Measurements from ENCODE around the gene CRADD. TPM values are rescaled to one million over a fixed set of nuclear protein-coding genes. Genes with fewer than 3 reads are reported as not detected.

Gene CRADD
- total RNA-seq, 2 experiments from 2014 or later: 7.0 to 11.3 TPM

DNA sequence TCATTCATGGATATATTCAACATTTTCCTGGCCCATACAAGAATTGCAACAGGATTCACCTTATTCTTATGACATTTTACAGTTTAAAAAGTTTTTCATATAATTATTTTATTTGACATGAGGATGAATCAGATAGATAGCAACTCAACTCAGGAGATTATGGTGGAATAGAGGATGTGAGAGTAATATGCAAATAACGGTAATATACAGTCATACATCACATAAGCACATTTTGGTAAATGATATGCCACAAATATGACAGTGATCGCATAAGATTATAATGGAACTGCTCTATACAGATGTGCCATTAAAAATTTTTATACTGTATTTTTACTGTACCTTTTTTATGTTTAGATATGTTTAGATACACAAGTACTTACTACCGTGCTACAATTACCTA is 24.1 kb upstream of the CRADD start:
- POLR2A ChIA-PET: interaction anchor here (1.5 kb wide), 1 partner anchor 24 kb away, joined by 4 read pairs; the partner anchor contains the start of gene CRADD
- H3K4me1 Mint-ChIP-seq (ENCODE audit: low read depth): no peaks in the 10 kb centered on the region
- H3K4me3 Mint-ChIP-seq: no peak overlapping the region
- TF ChIP-seq, protein P1, sequence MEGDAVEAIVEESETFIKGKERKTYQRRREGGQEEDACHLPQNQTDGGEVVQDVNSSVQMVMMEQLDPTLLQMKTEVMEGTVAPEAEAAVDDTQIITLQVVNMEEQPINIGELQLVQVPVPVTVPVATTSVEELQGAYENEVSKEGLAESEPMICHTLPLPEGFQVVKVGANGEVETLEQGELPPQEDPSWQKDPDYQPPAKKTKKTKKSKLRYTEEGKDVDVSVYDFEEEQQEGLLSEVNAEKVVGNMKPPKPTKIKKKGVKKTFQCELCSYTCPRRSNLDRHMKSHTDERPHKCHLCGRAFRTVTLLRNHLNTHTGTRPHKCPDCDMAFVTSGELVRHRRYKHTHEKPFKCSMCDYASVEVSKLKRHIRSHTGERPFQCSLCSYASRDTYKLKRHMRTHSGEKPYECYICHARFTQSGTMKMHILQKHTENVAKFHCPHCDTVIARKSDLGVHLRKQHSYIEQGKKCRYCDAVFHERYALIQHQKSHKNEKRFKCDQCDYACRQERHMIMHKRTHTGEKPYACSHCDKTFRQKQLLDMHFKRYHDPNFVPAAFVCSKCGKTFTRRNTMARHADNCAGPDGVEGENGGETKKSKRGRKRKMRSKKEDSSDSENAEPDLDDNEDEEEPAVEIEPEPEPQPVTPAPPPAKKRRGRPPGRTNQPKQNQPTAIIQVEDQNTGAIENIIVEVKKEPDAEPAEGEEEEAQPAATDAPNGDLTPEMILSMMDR (IDR thresholded peaks at IDR 0.05): no peak
- no peak overlapping the region for H3K27ac Mint-ChIP-seq
- H3K36me3 Mint-ChIP-seq (ENCODE audit: low read depth): no peaks in the 10 kb centered on the region
- CTCF ChIA-PET: no interaction called here
- no peaks in the 10 kb centered on the region for H3K9me3 Mint-ChIP-seq
- no peak for DNase-seq
- intact Hi-C loops (cut with micrococcal nuclease): no loop called here
- ATAC-seq: no peak
- H3K27me3 Mint-ChIP-seq: peaks cover 2% of the 10 kb centered on the region

DNA sequence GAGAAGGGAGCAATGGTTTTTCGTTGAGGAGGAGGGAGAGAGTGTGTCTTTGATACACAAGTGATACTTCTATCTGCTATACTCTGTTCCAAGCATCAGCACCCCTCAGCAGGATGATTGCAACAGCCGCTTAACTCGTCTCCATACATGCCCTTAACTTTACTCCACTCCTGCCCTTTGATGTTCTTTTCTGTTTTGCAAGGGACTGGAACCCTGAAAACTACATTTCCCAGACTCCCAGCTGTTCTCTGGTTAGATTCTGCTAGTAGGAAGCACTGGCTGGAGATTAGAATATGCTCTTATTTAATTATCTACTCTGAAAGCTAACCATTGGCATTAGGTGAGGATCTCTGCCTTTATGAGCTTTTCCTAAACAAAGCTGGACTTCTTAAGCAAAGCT is 23.5 kb upstream of the CRADD start:
- H3K4me3 Mint-ChIP-seq: no peak overlapping the region
- intact Hi-C loops (cut with micrococcal nuclease): no loop called here
- H3K27me3 Mint-ChIP-seq: peaks cover 2% of the 10 kb centered on the region
- no peaks in the 10 kb centered on the region for H3K4me1 Mint-ChIP-seq (ENCODE audit: low read depth)
- no peak overlapping the region for H3K27ac Mint-ChIP-seq
- ATAC-seq: no peak
- TF ChIP-seq, protein P1 (IDR thresholded peaks at IDR 0.05): no peak
- ChIA-PET POLR2A (interaction anchor here (1.5 kb wide), 1 partner anchor 23 kb away, joined by 4 read pairs; the partner anchor contains the start of gene CRADD), CTCF (no interaction called here)
- H3K36me3 Mint-ChIP-seq (ENCODE audit: low read depth): no peaks in the 10 kb centered on the region
- no peaks in the 10 kb centered on the region for H3K9me3 Mint-ChIP-seq
- DNase-seq: no peak

DNA sequence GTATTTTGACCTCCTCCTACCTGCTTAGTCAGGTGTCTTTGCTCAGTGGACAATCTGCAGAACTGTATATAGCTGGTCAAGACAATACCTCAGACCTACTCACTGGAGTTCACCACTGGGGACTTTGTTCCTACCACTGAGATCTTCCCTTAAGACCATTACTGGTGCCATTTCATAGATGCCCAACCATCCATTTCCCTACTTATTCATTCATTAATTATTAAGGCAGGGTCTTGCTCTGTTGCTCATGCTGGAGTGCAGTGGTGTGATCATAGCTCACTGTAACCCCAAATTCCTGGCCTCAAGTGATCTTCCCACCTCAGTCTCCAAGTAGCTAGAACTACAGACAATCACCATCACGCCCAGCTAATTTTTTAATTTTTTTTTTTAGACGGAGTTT is 22.8 kb upstream of the CRADD start:
- Mint-ChIP-seq H3K9me3 (no peaks in the 10 kb centered on the region), H3K27ac (no peak overlapping the region), H3K4me1 (ENCODE audit: low read depth) (no peaks in the 10 kb centered on the region), H3K4me3 (no peak overlapping the region), H3K36me3 (ENCODE audit: low read depth) (no peaks in the 10 kb centered on the region), H3K27me3 (peaks cover 2% of the 10 kb centered on the region)
- ATAC-seq: no peak
- intact Hi-C loops (cut with micrococcal nuclease): no loop called here
- ChIA-PET CTCF (interaction anchor here (1.3 kb wide), 1 partner anchor 8 kb away, joined by 3 read pairs; no protein-coding TSS in a partner anchor), POLR2A (interaction anchor here (1.4 to 1.5 kb wide), 2 partner anchors 22 to 82 kb away, joined by 3 to 4 read pairs; partner anchors contain the start of genes CRADD and SOCS2)
- DNase-seq: no peak
- TF ChIP-seq, protein P1 (IDR thresholded peaks at IDR 0.05): no peak

DNA sequence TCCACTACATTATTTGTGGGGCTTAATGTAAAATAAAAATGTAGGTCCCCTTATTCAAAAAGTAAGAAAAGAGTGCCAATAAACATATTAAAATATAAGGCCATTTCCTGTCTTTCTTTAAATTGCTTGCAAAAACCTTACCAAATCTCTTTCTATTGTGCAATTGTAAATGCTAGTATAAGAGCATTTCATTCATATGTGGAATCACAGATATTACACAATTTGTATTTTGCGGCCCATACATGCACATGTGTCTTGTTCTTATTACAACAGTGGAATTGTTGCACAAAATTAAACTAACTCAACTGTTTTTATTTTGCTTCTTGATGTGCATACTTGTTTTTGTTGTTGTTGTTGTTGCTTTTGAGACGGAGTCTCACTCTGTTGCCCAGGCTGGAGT is 20.1 kb upstream of the CRADD start:
- no peaks in the 10 kb centered on the region for H3K9me3 Mint-ChIP-seq
- H3K27ac Mint-ChIP-seq: no peak overlapping the region
- H3K4me1 Mint-ChIP-seq (ENCODE audit: low read depth): no peaks in the 10 kb centered on the region
- CTCF ChIA-PET: no interaction called here
- H3K36me3 Mint-ChIP-seq (ENCODE audit: low read depth): no peaks in the 10 kb centered on the region
- TF ChIP-seq, protein P1 (IDR thresholded peaks at IDR 0.05): no peak
- ATAC-seq (no peak), DNase-seq (no peak)
- intact Hi-C loops (cut with micrococcal nuclease): no loop called here
- no peak overlapping the region for H3K4me3 Mint-ChIP-seq
- POLR2A ChIA-PET: no interaction called here
- peaks cover 4% of the 10 kb centered on the region for H3K27me3 Mint-ChIP-seq

DNA sequence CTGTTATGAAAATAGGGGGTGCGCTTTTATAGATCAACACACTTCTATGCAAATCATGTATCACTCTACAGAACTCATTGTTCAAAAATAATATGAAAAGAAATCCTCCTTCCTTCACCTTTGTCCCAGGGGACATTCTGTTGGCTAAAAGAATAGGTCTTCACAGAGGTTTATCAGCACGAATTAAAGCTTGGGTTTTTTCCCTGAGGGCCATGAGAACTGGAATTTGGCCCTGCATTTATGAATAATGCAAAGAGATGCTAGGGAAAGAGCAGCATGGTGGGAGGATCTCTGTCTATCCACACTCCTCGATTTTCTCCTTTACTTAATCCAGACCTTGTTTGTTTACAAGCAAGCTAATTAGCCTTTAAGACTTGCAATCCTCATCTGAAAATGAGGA is 16.2 kb upstream of the CRADD start:
- no peaks in the 10 kb centered on the region for H3K36me3 Mint-ChIP-seq (ENCODE audit: low read depth)
- H3K27me3 Mint-ChIP-seq: peaks cover 4% of the 10 kb centered on the region
- TF ChIP-seq, protein P1 (IDR thresholded peaks at IDR 0.05): no peak
- no peak for ATAC-seq
- H3K9me3 Mint-ChIP-seq: no peaks in the 10 kb centered on the region
- no peak overlapping the region for H3K4me3 Mint-ChIP-seq
- H3K4me1 Mint-ChIP-seq (ENCODE audit: low read depth): no peaks in the 10 kb centered on the region
- intact Hi-C loops (cut with micrococcal nuclease): no loop called here
- DNase-seq: no peak
- H3K27ac Mint-ChIP-seq: no peak overlapping the region
- CTCF ChIA-PET: no interaction called here
- POLR2A ChIA-PET: no interaction called here
